ENCODE measurements around the gene GPX1.

GRCh38 chr3:49378249-49378895, 20.2 kb upstream of the GPX1 start:
- TF ChIP-seq CTCF (IDR thresholded peaks at IDR 0.05; ENCODE audit: low read length) (no peak), EZH2 (IDR thresholded peaks at IDR 0.05; ENCODE audit: borderline replicate concordance, low read length) (no peak)

Measured in OCI-LY1 (cell line).